Measurements from ENCODE around the gene CNNM2. TPM values are rescaled to one million over a fixed set of nuclear protein-coding genes. Genes with fewer than 3 reads are reported as not detected.

Gene CNNM2
- polyA plus RNA-seq, 4 donors = 9.7 to 13.1 (median 10.0) TPM

DNA sequence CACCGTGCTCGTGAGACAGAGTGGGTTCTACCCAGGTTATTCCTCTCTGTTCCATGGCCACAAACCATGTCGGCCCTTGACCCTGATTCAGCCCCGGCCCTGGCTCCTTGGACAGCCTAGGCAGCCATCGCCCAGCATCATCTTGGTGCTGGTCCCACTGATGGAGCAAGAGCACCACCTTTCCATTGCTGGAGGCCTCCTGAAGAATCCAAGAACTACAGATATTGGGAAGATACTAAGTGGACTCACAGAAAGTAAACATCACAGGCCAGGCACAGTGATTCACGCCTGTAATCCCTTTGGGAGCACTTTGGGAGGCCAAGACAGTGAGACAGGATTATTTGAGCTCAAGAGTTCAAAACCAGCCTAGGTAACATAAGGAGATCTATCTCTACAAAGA lies 149.9 kb downstream of the CNNM2 start:
- DNase-seq (ENCODE audit: low read depth in 4 of 4, low spot score in 2 of 4) = no peak

GRCh38 chr10:103069453-103070331 lies 151.6 kb downstream of the CNNM2 start:
- DNase-seq (ENCODE audit: low read depth in 4 of 4, low spot score in 2 of 4) = peak in 1 of 4 donors; percentile 34

- DNase-seq (ENCODE audit: low read depth in 4 of 4, low spot score in 2 of 4) = no peak
Measured at GRCh38 chr10:103072276-103072675, 154.2 kb downstream of the CNNM2 start.

GRCh38 chr10:103072891-103073290 lies 154.8 kb downstream of the CNNM2 start:
- DNase-seq (ENCODE audit: low read depth in 4 of 4, low spot score in 2 of 4) = no peak

DNA sequence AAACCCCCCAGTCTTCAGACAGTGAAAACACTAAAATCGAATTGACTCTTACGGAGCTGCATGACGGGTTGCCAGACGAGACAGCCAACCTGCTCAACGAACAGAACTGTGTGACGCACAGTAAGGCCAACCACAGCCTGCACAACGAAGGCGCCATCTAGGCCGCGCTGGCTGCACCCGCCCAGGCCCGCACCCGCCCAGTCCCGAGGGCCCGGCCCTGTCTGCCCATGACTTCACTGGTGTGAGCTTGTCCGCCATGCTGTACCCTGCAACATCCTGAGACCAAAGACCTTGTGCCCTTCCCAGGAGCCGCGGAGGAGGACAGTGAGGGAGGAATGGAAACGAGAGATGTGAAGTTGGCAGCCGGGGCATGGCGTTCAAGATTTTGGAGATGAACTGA lies 158.9 kb downstream of the CNNM2 start:
- DNase-seq (ENCODE audit: low read depth in 4 of 4, low spot score in 2 of 4) = no peak

- DNase-seq (ENCODE audit: low read depth in 4 of 4, low spot score in 2 of 4) = no peak
Measured at GRCh38 chr10:103077491-103078308, 159.6 kb downstream of the CNNM2 start.

DNA sequence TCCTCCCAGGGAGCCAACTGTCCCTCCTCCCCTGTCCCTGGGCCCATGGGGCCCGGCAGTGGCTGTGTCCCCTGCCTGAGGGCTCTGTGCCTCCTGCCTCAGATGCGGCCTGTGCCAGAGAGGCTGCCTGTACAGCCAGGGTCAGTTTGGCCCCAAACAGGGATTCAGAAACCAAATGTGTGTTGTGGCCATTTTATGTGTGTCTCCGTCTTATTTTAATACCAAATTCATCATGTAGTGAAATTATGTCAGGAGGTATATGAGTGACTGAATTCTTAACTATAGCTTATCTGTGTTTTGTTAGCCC lies 160.2 kb downstream of the CNNM2 start:
- DNase-seq (ENCODE audit: low read depth in 4 of 4, low spot score in 2 of 4) = no peak

- no peak for DNase-seq (ENCODE audit: low read depth in 4 of 4, low spot score in 2 of 4)
Measured at GRCh38 chr10:103078676-103079075, 160.6 kb downstream of the CNNM2 start.

GRCh38 chr10:103079100-103079499 lies 161.0 kb downstream of the CNNM2 start:
- DNase-seq (ENCODE audit: low read depth in 4 of 4, low spot score in 2 of 4) = no peak

DNA sequence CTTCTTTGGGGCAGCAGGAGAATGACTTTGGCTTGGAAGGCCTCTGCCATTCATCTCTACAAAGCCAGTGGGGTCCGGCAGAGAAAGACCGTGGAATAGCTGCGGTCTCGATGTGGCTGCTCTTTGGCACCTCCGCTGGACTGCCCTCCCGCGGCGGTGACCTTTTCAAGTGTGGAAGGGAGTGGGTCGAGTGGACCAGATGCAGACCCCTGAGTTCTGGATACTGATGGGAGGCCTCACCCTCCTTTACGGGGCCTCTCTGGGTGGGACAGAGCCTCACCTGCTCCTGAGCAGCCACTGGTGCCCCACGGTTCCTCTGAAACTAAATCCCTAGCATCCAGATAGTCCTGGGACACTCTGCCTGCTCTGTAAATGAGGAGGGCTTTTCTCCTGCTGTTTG lies 161.9 kb downstream of the CNNM2 start:
- DNase-seq (ENCODE audit: low read depth in 4 of 4, low spot score in 2 of 4) = no peak

GRCh38 chr10:103080891-103081581 lies 162.9 kb downstream of the CNNM2 start:
- no peak for DNase-seq (ENCODE audit: low read depth in 4 of 4, low spot score in 2 of 4)

- DNase-seq (ENCODE audit: low read depth in 4 of 4, low spot score in 2 of 4) = no peak
Measured at GRCh38 chr10:103082683-103083082, 164.6 kb downstream of the CNNM2 start.

GRCh38 chr10:103083266-103083976 lies 165.3 kb downstream of the CNNM2 start:
- no peak for DNase-seq (ENCODE audit: low read depth in 4 of 4, low spot score in 2 of 4)

DNA sequence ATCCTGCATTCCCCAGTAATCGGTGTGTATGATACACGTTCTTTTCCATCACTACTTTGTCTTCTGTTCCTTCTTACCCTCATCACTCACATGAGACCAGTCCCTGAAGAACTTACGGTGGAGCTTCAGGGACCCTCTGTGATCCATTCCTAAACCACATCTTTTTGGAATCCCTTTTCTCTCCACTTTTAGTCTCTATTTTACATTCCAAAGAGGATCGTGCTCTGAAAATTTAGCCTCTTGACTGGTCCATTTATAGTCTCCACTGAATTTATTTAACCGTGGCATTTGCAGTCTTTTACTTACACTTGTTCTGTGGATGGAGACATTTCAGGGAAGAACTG lies 165.9 kb downstream of the CNNM2 start:
- DNase-seq (ENCODE audit: low read depth in 4 of 4, low spot score in 2 of 4) = no peak

DNA sequence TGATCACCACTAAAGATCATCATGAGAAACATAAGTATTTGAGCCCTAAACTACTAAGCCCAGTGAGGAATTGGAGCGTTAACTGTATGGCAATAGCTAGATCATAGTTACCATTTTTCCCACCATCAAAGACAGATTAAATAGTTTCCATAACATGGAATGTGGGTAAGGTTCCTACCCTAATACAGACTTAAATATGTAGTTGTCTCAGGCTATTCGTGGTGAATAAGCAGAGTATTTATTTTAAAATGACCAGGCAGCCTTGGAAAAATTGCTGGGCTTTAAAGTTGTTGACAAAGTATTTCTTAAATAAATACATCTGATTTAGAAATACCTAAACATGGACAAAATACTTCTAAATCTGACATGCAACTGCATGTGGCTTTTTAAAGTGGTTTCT lies 168.2 kb downstream of the CNNM2 start:
- DNase-seq (ENCODE audit: low read depth in 4 of 4, low spot score in 2 of 4) = no peak

DNA sequence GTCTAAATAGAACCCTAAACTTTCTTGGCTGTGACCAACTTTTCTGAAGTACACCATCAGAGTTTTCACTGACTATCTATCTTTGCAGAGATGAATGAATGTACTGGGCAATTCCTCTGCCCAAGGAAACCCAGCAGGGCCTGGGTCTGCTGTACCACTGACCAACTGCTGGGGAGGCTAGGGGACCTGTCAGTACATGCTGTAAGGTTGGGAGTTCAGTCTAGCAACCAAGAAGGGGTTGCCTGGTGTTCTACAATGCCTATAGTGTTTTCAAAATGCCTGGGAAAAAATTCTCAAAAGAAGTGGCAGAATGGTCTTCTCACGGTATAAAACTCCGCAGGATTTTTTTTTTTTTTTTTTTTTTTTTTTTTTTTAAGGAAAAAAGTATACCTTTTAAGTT lies 168.7 kb downstream of the CNNM2 start:
- no peak for DNase-seq (ENCODE audit: low read depth in 4 of 4, low spot score in 2 of 4)

- DNase-seq (ENCODE audit: low read depth in 4 of 4, low spot score in 2 of 4) = no peak
Measured at GRCh38 chr10:103089493-103089892, 171.4 kb downstream of the CNNM2 start.

DNA sequence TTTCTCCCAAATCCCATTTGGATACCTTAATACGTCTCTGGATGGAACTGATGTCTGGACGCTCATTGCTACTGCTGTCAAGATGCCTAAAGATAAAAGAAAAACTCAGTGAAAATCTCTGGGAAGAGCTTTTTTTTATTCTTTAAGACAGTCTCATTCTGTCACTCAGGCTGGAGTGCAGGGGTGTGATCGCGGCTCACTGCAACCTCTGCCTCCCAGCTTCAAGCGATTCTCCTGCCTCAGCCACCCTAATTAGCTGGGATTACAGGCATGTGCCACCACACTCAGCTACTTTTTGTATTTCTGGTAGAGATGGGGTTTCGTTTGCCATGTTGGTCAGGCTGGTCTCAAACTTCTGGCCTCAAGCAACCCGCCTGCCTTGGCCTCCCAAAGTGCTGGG lies 172.8 kb downstream of the CNNM2 start:
- no peak for DNase-seq (ENCODE audit: low read depth in 4 of 4, low spot score in 2 of 4)

DNA sequence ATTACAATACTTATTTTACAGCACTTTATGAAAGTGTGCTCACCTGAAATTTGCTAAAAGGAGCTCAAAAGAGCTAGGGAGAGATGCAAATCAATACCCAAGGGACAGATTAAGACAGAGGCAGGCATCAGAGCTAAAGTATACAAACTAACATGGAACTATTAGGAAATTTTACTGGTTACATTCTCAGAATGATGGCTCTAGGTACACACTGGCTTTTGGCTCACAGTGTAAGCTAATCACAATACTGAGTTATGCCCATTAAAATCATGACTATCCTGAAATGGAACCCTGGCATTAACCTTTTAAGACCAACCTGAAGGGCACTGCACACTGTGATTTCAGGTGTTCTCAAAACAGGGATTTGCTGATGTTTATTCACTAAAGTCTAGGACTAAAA lies 176.9 kb downstream of the CNNM2 start:
- no peak for DNase-seq (ENCODE audit: low read depth in 4 of 4, low spot score in 2 of 4)

- no peak for DNase-seq (ENCODE audit: low read depth in 4 of 4, low spot score in 2 of 4)
Measured at GRCh38 chr10:103096130-103096529, 178.0 kb downstream of the CNNM2 start.

- no peak for DNase-seq (ENCODE audit: low read depth in 4 of 4, low spot score in 2 of 4)
Measured at GRCh38 chr10:103098240-103098639, 180.1 kb downstream of the CNNM2 start.

Data from left renal cortex interstitium (tissue), 4 donors.